Bronchial epithelial cell (primary cell): ENCODE data around the gene XPR1. TPM values are rescaled to one million over a fixed set of nuclear protein-coding genes. Genes with fewer than 3 reads are reported as not detected.
"Not testable (repeated sequence)": the region's sequence is repeated elsewhere in the genome, so short reads cannot be mapped to it uniquely, and the experiment has no call there.

Experiments
- DNase-seq: peaks from one replicate; pipeline ENCODE4 v3.0.0-alpha.2; 2010; ENCODE audit warnings: low read depth
- FAIRE-seq: peaks from 2 replicates; lab custom pipeline; 2011; peaks lifted over from hg19 to GRCh38; lab: Jason Lieb, UNC
- H3K27me3 ChIP-seq: 2 replicates; pipeline ENCODE4 v1.5.1; 2011; ENCODE audit warnings: low read length; ENCODE audit not compliant: control insufficient read depth, insufficient read depth
- H3K36me3 ChIP-seq: 2 replicates; pipeline ENCODE4 v1.5.1; 2011; ENCODE audit warnings: low read length; ENCODE audit not compliant: control insufficient read depth, insufficient read depth
- H3K4me3 ChIP-seq: 2 replicates; pipeline ENCODE4 v1.5.1; 2011; ENCODE audit warnings: mild to moderate bottlenecking, low read depth, low read length, control low read depth
- total RNA-seq: library from RNA; depleted of rRNA; stranded (reverse); fragments of >200 nt; gene quantifications from 2 replicates; pipeline ENCODE4 v1.2.1, GENCODE V29; 2014
- TF ChIP-seq, protein P1 (sequence below): IDR thresholded peaks from 2 replicates; pipeline ENCODE4 v1.5.1; 2011; ENCODE audit warnings: mild to moderate bottlenecking, moderate library complexity, low read length, control low read depth, inconsistent platforms; ENCODE audit not compliant: insufficient read depth, severe bottlenecking

XPR1 gene
- total RNA-seq, 1 donor from 2014 or later: 35.0 TPM

GRCh38 chr1:180785887-180786286, 154.1 kb downstream of the XPR1 start:
- H3K27me3 ChIP-seq: no peaks in the 10 kb centered on the region
- DNase-seq: no peak
- TF ChIP-seq, protein P1, sequence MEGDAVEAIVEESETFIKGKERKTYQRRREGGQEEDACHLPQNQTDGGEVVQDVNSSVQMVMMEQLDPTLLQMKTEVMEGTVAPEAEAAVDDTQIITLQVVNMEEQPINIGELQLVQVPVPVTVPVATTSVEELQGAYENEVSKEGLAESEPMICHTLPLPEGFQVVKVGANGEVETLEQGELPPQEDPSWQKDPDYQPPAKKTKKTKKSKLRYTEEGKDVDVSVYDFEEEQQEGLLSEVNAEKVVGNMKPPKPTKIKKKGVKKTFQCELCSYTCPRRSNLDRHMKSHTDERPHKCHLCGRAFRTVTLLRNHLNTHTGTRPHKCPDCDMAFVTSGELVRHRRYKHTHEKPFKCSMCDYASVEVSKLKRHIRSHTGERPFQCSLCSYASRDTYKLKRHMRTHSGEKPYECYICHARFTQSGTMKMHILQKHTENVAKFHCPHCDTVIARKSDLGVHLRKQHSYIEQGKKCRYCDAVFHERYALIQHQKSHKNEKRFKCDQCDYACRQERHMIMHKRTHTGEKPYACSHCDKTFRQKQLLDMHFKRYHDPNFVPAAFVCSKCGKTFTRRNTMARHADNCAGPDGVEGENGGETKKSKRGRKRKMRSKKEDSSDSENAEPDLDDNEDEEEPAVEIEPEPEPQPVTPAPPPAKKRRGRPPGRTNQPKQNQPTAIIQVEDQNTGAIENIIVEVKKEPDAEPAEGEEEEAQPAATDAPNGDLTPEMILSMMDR: no peak
- H3K36me3 ChIP-seq: no peaks in the 10 kb centered on the region
- no peak for FAIRE-seq
- H3K4me3 ChIP-seq: no peak overlapping the region

DNA sequence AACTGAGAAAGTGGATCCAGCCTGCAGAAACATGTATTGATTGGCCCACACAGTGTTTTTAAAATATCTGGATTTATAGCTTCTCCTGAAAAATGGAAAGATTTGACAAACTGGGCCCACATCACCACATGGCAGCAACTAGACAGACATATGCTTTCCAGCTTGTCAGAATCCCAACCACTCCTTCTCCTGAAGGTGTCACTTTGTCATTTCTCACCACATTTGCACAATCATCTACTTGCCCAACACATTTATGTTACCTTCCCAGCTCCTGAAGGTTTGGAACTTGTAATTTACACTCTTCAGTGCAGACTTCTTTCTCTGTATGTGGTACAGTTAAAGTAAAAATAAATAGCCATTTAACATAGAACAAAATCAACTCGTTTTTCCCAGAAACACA, 154.8 kb downstream of the XPR1 start:
- H3K36me3 ChIP-seq: no peaks in the 10 kb centered on the region
- DNase-seq (no peak), FAIRE-seq (no peak)
- H3K4me3 ChIP-seq: no peak overlapping the region
- TF ChIP-seq, protein P1: no peak
- H3K27me3 ChIP-seq: no peaks in the 10 kb centered on the region

GRCh38 chr1:180787628-180788307, 155.9 kb downstream of the XPR1 start:
- no peak for FAIRE-seq
- no peak overlapping the region for H3K4me3 ChIP-seq
- H3K27me3 ChIP-seq: no peaks in the 10 kb centered on the region
- TF ChIP-seq, protein P1: no peak
- peak; percentile 28 for DNase-seq
- no peaks in the 10 kb centered on the region for H3K36me3 ChIP-seq

GRCh38 chr1:180789460-180789859, 157.6 kb downstream of the XPR1 start:
- DNase-seq (no peak), FAIRE-seq (no peak)
- TF ChIP-seq, protein P1: no peak
- Histone ChIP-seq H3K4me3 (no peak overlapping the region), H3K27me3 (no peaks in the 10 kb centered on the region), H3K36me3 (no peaks in the 10 kb centered on the region)

- not testable (repeated sequence) for H3K36me3 ChIP-seq, H3K4me3 ChIP-seq, DNase-seq, FAIRE-seq, H3K27me3 ChIP-seq
Measured at GRCh38 chr1:180791152-180791551, 159.3 kb downstream of the XPR1 start.

DNA sequence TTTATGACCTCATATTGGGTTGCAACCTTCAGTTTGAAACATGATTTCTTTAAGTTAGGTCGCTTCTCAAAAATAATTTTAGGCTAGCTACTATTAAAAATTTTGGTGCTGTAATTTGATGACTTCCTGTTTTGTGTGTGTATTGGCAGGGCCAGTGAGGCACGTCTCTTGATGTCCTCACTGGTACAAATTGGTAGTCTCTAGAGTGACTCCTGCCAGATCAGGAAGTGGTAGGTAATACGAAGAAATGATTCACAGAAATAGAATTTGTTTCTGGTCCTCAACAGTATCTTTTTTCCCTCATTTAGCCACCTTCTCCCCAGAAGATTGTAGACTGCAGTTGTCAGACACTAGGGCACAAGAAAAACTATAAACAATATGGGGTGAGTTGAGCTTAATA, 160.0 kb downstream of the XPR1 start:
- H3K4me3 ChIP-seq: no peak overlapping the region
- TF ChIP-seq, protein P1: no peak
- FAIRE-seq (no peak), DNase-seq (peak; percentile 67)
- no peaks in the 10 kb centered on the region for H3K36me3 ChIP-seq
- no peaks in the 10 kb centered on the region for H3K27me3 ChIP-seq
